SK-N-SH (cell line): ENCODE data around the gene CDKL2. TPM values are rescaled to one million over a fixed set of nuclear protein-coding genes. Genes with fewer than 3 reads are reported as not detected.

Experiments
- CTCF ChIA-PET: fragments of 300-600, 350-600 bp; formaldehyde crosslinking; extraction: SDS; loops from one replicate; lab custom pipeline; 2021; lab: Yijun Ruan, JAX
- POLR2A ChIA-PET: fragments of 350-600 bp; sonication (Branson Sonifier 250); formaldehyde crosslinking; extraction: SDS; loops from one replicate; lab custom pipeline; 2020; ENCODE audit warnings: antibody characterized with exemption, inconsistent platforms; lab: Yijun Ruan, JAX
- DNase-seq: peaks from one replicate; pipeline ENCODE4 v3.0.0; 2012
- H2AFZ ChIP-seq: fragments of 200-600 bp; sonication (generic); 2 replicates; pipeline ENCODE4 v1.8.1; 2016; ENCODE audit warnings: antibody characterized with exemption, mild to moderate bottlenecking, low read depth
- H3F3A ChIP-seq: fragments of 200-600 bp; sonication (generic); replicated peaks from 2 replicates; pipeline ENCODE3; 2016; ENCODE audit warnings: antibody characterized with exemption, mild to moderate bottlenecking; ENCODE audit not compliant: insufficient read depth
- H3K27ac ChIP-seq, 2 experiments: fragments of 200-500 bp in 1 of 2; fragments of 200-600 bp in 1 of 2; sonication (Bioruptor generic) in 1 of 2; sonication (generic), shearing (Covaris generic) in 1 of 2; 2 replicates each; pipeline versions ENCODE4 v1.5.1 to v1.6.1; 2014 to 2016; ENCODE audit warnings: low read depth in 2 of 2, inconsistent platforms in 1 of 2, low read length in 1 of 2, mild to moderate bottlenecking in 1 of 2, mixed read lengths in 1 of 2
- H3K27me3 ChIP-seq: fragments of 200-600 bp; sonication (generic), shearing (Covaris generic); 2 replicates; pipeline ENCODE4 v1.6.1; 2016; ENCODE audit warnings: mixed run types; ENCODE audit not compliant: insufficient read depth
- H3K36me3 ChIP-seq, 2 experiments: fragments of 200-500 bp in 1 of 2; fragments of 200-600 bp in 1 of 2; sonication (Bioruptor generic) in 1 of 2; sonication (generic) in 1 of 2; replicated peaks in 1 of 2; 2 replicates each; pipeline versions ENCODE3 to v1.5.1; 2014 to 2016; ENCODE audit warnings: low read length in 1 of 2, mild to moderate bottlenecking in 1 of 2; ENCODE audit not compliant: insufficient read depth in 2 of 2, control insufficient read depth in 1 of 2
- H3K4me1 ChIP-seq, 2 experiments: fragments of 200-500 bp in 1 of 2; fragments of 200-600 bp in 1 of 2; sonication (Bioruptor generic) in 1 of 2; sonication (generic), shearing (Covaris generic) in 1 of 2; 2 replicates each; pipeline versions ENCODE4 v1.5.1 to v1.6.1; 2014 to 2016; ENCODE audit warnings: low read depth in 1 of 2, low read length in 1 of 2, mixed run types in 1 of 2; ENCODE audit not compliant: insufficient read depth in 2 of 2, control insufficient read depth in 1 of 2
- H3K4me2 ChIP-seq: fragments of 200-600 bp; sonication (generic), shearing (Covaris generic); 2 replicates; pipeline ENCODE4 v1.6.1; 2017; ENCODE audit warnings: mixed run types
- H3K4me3 ChIP-seq, 2 experiments: fragments of 200-500 bp in 1 of 2; fragments of 200-600 bp in 1 of 2; sonication (Bioruptor generic) in 1 of 2; sonication (generic), shearing (Covaris generic) in 1 of 2; 2 replicates each; pipeline versions ENCODE4 v1.5.1 to v1.8.1; 2014 to 2016; ENCODE audit warnings: low read depth in 2 of 2, inconsistent platforms in 1 of 2, low read length in 1 of 2, mild to moderate bottlenecking in 1 of 2, mixed read lengths in 1 of 2, moderate library complexity in 1 of 2
- H3K79me2 ChIP-seq: fragments of 200-600 bp; sonication (generic); 2 replicates; pipeline ENCODE4 v1.8.1; 2017; ENCODE audit warnings: mild to moderate bottlenecking; ENCODE audit not compliant: insufficient read depth
- H3K9ac ChIP-seq: fragments of 200-600 bp; sonication (generic); 2 replicates; pipeline ENCODE4 v1.6.1; 2017; ENCODE audit warnings: mixed run types
- H3K9me2 ChIP-seq: fragments of 200-600 bp; sonication (generic); 2 replicates; pipeline ENCODE4 v1.6.1; 2017; ENCODE audit warnings: mixed run types
- H3K9me3 ChIP-seq: fragments of 200-600 bp; sonication (generic); 2 replicates; pipeline ENCODE4 v1.6.1; 2017; ENCODE audit warnings: mixed run types, mild to moderate bottlenecking, moderate library complexity
- H4K20me1 ChIP-seq: fragments of 200-600 bp; sonication (generic); 2 replicates; pipeline ENCODE4 v1.6.1; 2017; ENCODE audit warnings: mild to moderate bottlenecking, mixed run types; ENCODE audit not compliant: insufficient read depth
- CHD2 ChIP-seq: fragments of 150-350 bp; IDR thresholded peaks from 2 replicates; pipeline ENCODE4 v1.6.1; 2018; ENCODE audit warnings: low read length; ENCODE audit not compliant: partially characterized antibody
- ELF1 ChIP-seq: IDR thresholded peaks from 2 replicates; pipeline ENCODE4 v1.4.0; 2012
- EZH2phosphoT487 ChIP-seq: fragments of 200-600 bp; sonication (generic); IDR thresholded peaks from 2 replicates; pipeline ENCODE4 v1.6.1; 2017; ENCODE audit warnings: low read depth, mixed run types, mild to moderate bottlenecking, antibody characterized with exemption, moderate library complexity, borderline replicate concordance
- GABPA ChIP-seq: IDR thresholded peaks from 2 replicates; pipeline ENCODE4 v1.4.0; 2012; ENCODE audit warnings: low read depth, mild to moderate bottlenecking
- GATA2 ChIP-seq: sonication (generic); formaldehyde crosslinking; IDR thresholded peaks from 2 replicates; pipeline ENCODE4 v1.5.0; 2020; ENCODE audit warnings: mild to moderate bottlenecking, missing genetic modification reagents
- IRF3 ChIP-seq: fragments of 150-350 bp; IDR thresholded peaks from 2 replicates; pipeline ENCODE4 v1.6.1; 2016; ENCODE audit warnings: mild to moderate bottlenecking, low read depth, low read length
- JUND ChIP-seq: IDR thresholded peaks from 2 replicates; pipeline ENCODE4 v1.4.0; 2012
- MAX ChIP-seq: IDR thresholded peaks from 2 replicates; pipeline ENCODE4 v1.4.0; 2012; ENCODE audit warnings: low read depth
- MEF2A ChIP-seq: IDR thresholded peaks from 2 replicates; pipeline ENCODE4 v1.4.0; 2012; ENCODE audit warnings: low read depth, borderline replicate concordance
- MXI1 ChIP-seq: IDR thresholded peaks from 2 replicates; pipeline ENCODE4 v1.6.1; 2012; ENCODE audit warnings: mild to moderate bottlenecking, low read depth, low read length, improper control_type of control experiment
- NFIC ChIP-seq: IDR thresholded peaks from 2 replicates; pipeline ENCODE4 v1.4.0; 2012; ENCODE audit warnings: borderline replicate concordance
- NRF1 ChIP-seq: IDR thresholded peaks from 2 replicates; pipeline ENCODE4 v1.6.1; 2012; ENCODE audit warnings: low read depth, mild to moderate bottlenecking, low read length
- POLR2AphosphoS5 ChIP-seq: IDR thresholded peaks from 2 replicates; pipeline ENCODE4 v1.6.1; 2012; ENCODE audit warnings: low read depth, low read length
- RCOR1 ChIP-seq: fragments of 150-350 bp; IDR thresholded peaks from 2 replicates; pipeline ENCODE4 v1.6.1; 2017; ENCODE audit warnings: antibody characterized with exemption, low read length
- RFX5 ChIP-seq: IDR thresholded peaks from 2 replicates; pipeline ENCODE4 v1.6.1; 2012; ENCODE audit warnings: mild to moderate bottlenecking, improper control_type of control experiment, low read length
- SIN3A ChIP-seq: IDR thresholded peaks from 2 replicates; pipeline ENCODE4 v1.6.1; 2012; ENCODE audit warnings: low read depth, mild to moderate bottlenecking, low read length, moderate library complexity, borderline replicate concordance
- TAF1 ChIP-seq: IDR thresholded peaks from 2 replicates; pipeline ENCODE4 v1.6.1; 2012; ENCODE audit warnings: low read depth, mild to moderate bottlenecking, low read length, moderate library complexity, borderline replicate concordance
- USF1 ChIP-seq: IDR thresholded peaks from 2 replicates; pipeline ENCODE4 v1.4.0; 2012; ENCODE audit warnings: low read depth, borderline replicate concordance
- WGBS: methylation state at CpG from one replicate; pipeline ENCODE4 v1.1.6; 2017; ENCODE audit warnings: low lambda C conversion rate; 5-methylcytosine and 5-hydroxymethylcytosine counted together
- polyA plus RNA-seq, 3 experiments: library from polyadenylated mRNA; depleted of rRNA; stranded (reverse); fragments of >200 nt; gene quantifications; 2 replicates each; pipeline ENCODE4 v1.2.3, GENCODE V29; 2012

CDKL2 gene
- polyA plus RNA-seq, 1 of the 3 experiments (the other 2 are of a cell fraction) = 0.41 TPM

GRCh38 chr4:75673027-75673958 is 43.0 kb upstream of the CDKL2 start, which contains the start of gene G3BP2:
G3BP2 (minus strand) TSS chr4:75673411; CDS start chr4:75662025, 11,386 bp downstream.
- Histone ChIP-seq H3K79me2 (peaks cover 49% of the 10 kb centered on the region), H3K36me3 (no peaks in the 10 kb centered on the region), H3K9me3 (no peaks in the 10 kb centered on the region), H3F3A (peaks cover 9% of the 10 kb centered on the region), H2AFZ (peak within 1 kb of the TSS; percentile 86), H3K27ac (peak within 1 kb of the TSS; percentile 87 to 98), H3K27me3 (no peaks in the 10 kb centered on the region), H4K20me1 (peaks cover 38% of the 10 kb centered on the region), H3K9me2 (no peaks in the 10 kb centered on the region), H3K4me3 (peak within 1 kb of the TSS; percentile 76 to 99), H3K4me2 (peak within 1 kb of the TSS; percentile 92), H3K4me1 (peaks cover 0 to 5% of the 10 kb centered on the region in 2 experiments; a peak in 2 of 4 replicates), H3K9ac (peak within 1 kb of the TSS; percentile 96)
- DNase-seq = peak; percentile 98
- CTCF ChIA-PET = interaction anchor here (0.8 to 6.3 kb wide), 5 partner anchors 14 to 433 kb away, joined by 3 to 45 read pairs (median 4); partner anchors contain the start of gene USO1
- POLR2A ChIA-PET = interaction anchor here (0.6 to 2.3 kb wide), 5 partner anchors 43 to 1461 kb away, joined by 3 to 24 read pairs (median 4); partner anchors contain the start of genes CDKL2 and USO1
- WGBS = 2% methylated on average over 14 of the region's 83 CpGs
- peak; percentile 86 for TF ChIP-seq POLR2AphosphoS5
- TF ChIP-seq TAF1 = peak; percentile 68
- TF ChIP-seq USF1 = no peak
- peak; percentile 5; the same call in 1 of the 2 replicates for TF ChIP-seq RCOR1
- TF ChIP-seq MAX = peak; percentile 75
- TF ChIP-seq NRF1 = peak; percentile 83
- TF ChIP-seq NFIC = 0 out of 2 replicates have a peak, but pooled peaks have one; percentile 14
- TF ChIP-seq JUND = no peak
- peak; percentile 13; the same call in 1 of the 2 replicates for TF ChIP-seq IRF3
- TF ChIP-seq GATA2 (CRISPR knock-in tag) = peak; percentile 77
- TF ChIP-seq RFX5 = peak; percentile 62; the same call in 1 of the 2 replicates
- TF ChIP-seq GABPA = peak; percentile 70
- TF ChIP-seq SIN3A = peak; percentile 57; the same call in 1 of the 2 replicates
- TF ChIP-seq EZH2phosphoT487 = no peak
- peak; percentile 46 for TF ChIP-seq CHD2
- TF ChIP-seq ELF1 = peak; percentile 77
- no peak for TF ChIP-seq MEF2A
- peak; percentile 88 for TF ChIP-seq MXI1
